Right lobe of liver (tissue), 6 donors: ENCODE results near the gene SMARCA2. TPM values are rescaled to one million over a fixed set of nuclear protein-coding genes. Genes with fewer than 3 reads are reported as not detected.

Experiments
- ATAC-seq, 4 donors: fragments of 200-7000 bp; cut with Tn5 transposase; one replicate each; pipeline ENCODE4 v1.9.1; 2020; ENCODE audit warnings: mild to moderate bottlenecking in 4 of 4, moderate library complexity in 4 of 4
- DNase-seq, 3 donors: peaks; one replicate each; pipeline ENCODE4 v3.0.0-alpha.2; 2020
- H3K27ac ChIP-seq, 3 donors: fragments of 200-600 bp; one replicate each; pipeline ENCODE4 v1.8.0; 2022
- H3K27me3 ChIP-seq, 2 donors: fragments of 200-600 bp; one replicate each; pipeline ENCODE4 v1.8.0; 2022
- H3K36me3 ChIP-seq, 4 donors: fragments of 200-600 bp; sonication (generic) in 1 of 4; one replicate each; pipeline versions ENCODE4 v1.5.1 to v1.8.0; 2017 to 2022; ENCODE audit warnings: control low read depth in 1 of 4
- H3K4me1 ChIP-seq, 4 donors: fragments of 200-600 bp; sonication (generic) in 1 of 4; one replicate each; pipeline versions ENCODE4 v1.5.1 to v1.8.0; 2017 to 2022; ENCODE audit warnings: control low read depth in 1 of 4
- H3K4me3 ChIP-seq, 3 donors: fragments of 200-600 bp; one replicate each; pipeline ENCODE4 v1.8.0; 2022
- H3K9me3 ChIP-seq, 4 donors: fragments of 200-600 bp; sonication (generic) in 1 of 4; one replicate each; pipeline versions ENCODE4 v1.5.1 to v1.8.0; 2017 to 2022; ENCODE audit warnings: control low read depth in 1 of 4
- POLR2A ChIP-seq: fragments of 450-650 bp; IDR thresholded peaks from one replicate; pipeline ENCODE4 v1.6.1; 2017; ENCODE audit warnings: antibody characterized with exemption, mild to moderate bottlenecking
- WGBS: methylation state at CpG from one replicate; pipeline ENCODE4 v1.1.6; 2018; ENCODE audit warnings: low coverage, low lambda C conversion rate; ENCODE audit not compliant: insufficient coverage; ENCODE audit errors: missing lambda C conversion rate; 5-methylcytosine and 5-hydroxymethylcytosine counted together
- intact Hi-C, 2 donors: fragments of 100-400 bp; cut with DNase I; formaldehyde crosslinking; loops; one replicate each; pipeline versions ENCODE4 v1.11.2 to v1.14.1; 2022
- total RNA-seq, 6 experiments: library from RNA; depleted of rRNA in 2 of 6; stranded (reverse); fragments of >200 nt in 2 of 6; fragmentation: NEBNext Ultra II Directional in 3 of 6; extraction: Animal tissue kit (Norgen Biotek cat#: 25700) in 3 of 6; gene quantifications; one replicate each; pipeline versions ENCODE4 v1.1.0 to v1.2.4, GENCODE V29; 2016 to 2023
- TF ChIP-seq, protein P1 (sequence below), 4 donors: fragments of 200-600 bp in 3 of 4; fragments of 450-650 bp in 1 of 4; IDR thresholded peaks; one replicate each; pipeline versions ENCODE4 v1.5.1 to v1.8.0; 2016 to 2022; ENCODE audit warnings: antibody characterized with exemption in 4 of 4, mild to moderate bottlenecking in 2 of 4
- donor health status: DM: no; HTN: yes; CAD: no.
- donor health status: DM: no; HTN: no; CAD: no.
- donor health status: DM: no; HTN: no; CAD: no.
- donor health status: DM: no; HTN: yes; CAD: no.
- donor health status: DM: no; HTN: yes; CAD: no.

The SMARCA2 gene
- total RNA-seq, 6 experiments from 2014 or later = 46.2 to 97.8 (median 62.4) TPM

DNA sequence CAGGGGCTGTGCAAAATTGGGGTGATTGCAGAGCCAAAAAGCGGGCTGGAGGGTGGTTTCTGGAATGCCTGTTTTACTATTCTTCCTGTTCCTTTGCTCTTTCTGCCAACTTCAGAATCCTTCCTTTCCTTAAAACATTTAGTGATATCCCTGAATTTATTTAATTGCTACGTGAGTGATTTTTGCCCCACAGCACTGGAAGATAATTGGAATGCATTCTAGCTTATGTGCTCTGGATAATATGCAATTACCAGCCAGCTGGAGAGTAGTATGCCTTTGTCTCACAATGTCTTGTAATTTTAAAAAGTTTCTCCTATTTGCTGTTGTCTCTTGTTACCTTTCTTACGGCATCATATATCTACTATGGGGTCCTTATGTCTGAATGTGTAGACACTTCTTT is 115.8 kb downstream of the SMARCA2 start:
- Histone ChIP-seq H3K27ac (no peak overlapping the region), H3K4me3 (no peak overlapping the region), H3K4me1 (peaks cover 0 to 16% (median 7%) of the 10 kb centered on the region in 4 donors), H3K9me3 (no peaks in the 10 kb centered on the region), H3K36me3 (peaks cover 0 to 18% (median 2%) of the 10 kb centered on the region in 4 donors), H3K27me3 (no peaks in the 10 kb centered on the region)
- intact Hi-C loops = no loop called here
- ATAC-seq (no peak), DNase-seq (no peak)
- WGBS = 69% methylated on average over 3 of the region's 3 CpGs
- TF ChIP-seq, protein P1, sequence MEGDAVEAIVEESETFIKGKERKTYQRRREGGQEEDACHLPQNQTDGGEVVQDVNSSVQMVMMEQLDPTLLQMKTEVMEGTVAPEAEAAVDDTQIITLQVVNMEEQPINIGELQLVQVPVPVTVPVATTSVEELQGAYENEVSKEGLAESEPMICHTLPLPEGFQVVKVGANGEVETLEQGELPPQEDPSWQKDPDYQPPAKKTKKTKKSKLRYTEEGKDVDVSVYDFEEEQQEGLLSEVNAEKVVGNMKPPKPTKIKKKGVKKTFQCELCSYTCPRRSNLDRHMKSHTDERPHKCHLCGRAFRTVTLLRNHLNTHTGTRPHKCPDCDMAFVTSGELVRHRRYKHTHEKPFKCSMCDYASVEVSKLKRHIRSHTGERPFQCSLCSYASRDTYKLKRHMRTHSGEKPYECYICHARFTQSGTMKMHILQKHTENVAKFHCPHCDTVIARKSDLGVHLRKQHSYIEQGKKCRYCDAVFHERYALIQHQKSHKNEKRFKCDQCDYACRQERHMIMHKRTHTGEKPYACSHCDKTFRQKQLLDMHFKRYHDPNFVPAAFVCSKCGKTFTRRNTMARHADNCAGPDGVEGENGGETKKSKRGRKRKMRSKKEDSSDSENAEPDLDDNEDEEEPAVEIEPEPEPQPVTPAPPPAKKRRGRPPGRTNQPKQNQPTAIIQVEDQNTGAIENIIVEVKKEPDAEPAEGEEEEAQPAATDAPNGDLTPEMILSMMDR (IDR thresholded peaks at IDR 0.05) = no peak
- TF ChIP-seq POLR2A = no peak

- peak in 3 of 4 donors; percentile 43 to 72 (median 52) for ATAC-seq
- intact Hi-C loops = no loop called here
- H3K4me3 ChIP-seq = no peak overlapping the region
- TF ChIP-seq, protein P1 (IDR thresholded peaks at IDR 0.05) = peak; percentile 60 to 68 (median 64)
- no peak for TF ChIP-seq POLR2A
- H3K36me3 ChIP-seq = peaks cover 0 to 18% (median 2%) of the 10 kb centered on the region in 4 donors
- H3K27ac ChIP-seq = no peak overlapping the region
- H3K27me3 ChIP-seq = no peaks in the 10 kb centered on the region
- WGBS = 64% methylated on average over 3 of the region's 3 CpGs
- DNase-seq = no peak
- H3K9me3 ChIP-seq = no peaks in the 10 kb centered on the region
- H3K4me1 ChIP-seq = peaks cover 0 to 2% (median under 1%) of the 10 kb centered on the region in 4 donors
These were observed 117.4 kb downstream of the SMARCA2 start for GRCh38 chr9:2132484-2133082.

GRCh38 chr9:2134391-2134790 is 119.2 kb downstream of the SMARCA2 start:
- ATAC-seq (no peak), DNase-seq (no peak)
- H3K27ac ChIP-seq = no peak overlapping the region
- H3K27me3 ChIP-seq = no peaks in the 10 kb centered on the region
- H3K36me3 ChIP-seq = peaks cover 0 to 7% (median 0%) of the 10 kb centered on the region in 4 donors
- WGBS = 86% methylated on average over 2 of the region's 2 CpGs
- intact Hi-C loops = no loop called here
- no peaks in the 10 kb centered on the region for H3K4me1 ChIP-seq
- H3K4me3 ChIP-seq = no peak overlapping the region
- TF ChIP-seq, protein P1 (IDR thresholded peaks at IDR 0.05) = no peak
- no peak for TF ChIP-seq POLR2A
- H3K9me3 ChIP-seq = no peaks in the 10 kb centered on the region

DNA sequence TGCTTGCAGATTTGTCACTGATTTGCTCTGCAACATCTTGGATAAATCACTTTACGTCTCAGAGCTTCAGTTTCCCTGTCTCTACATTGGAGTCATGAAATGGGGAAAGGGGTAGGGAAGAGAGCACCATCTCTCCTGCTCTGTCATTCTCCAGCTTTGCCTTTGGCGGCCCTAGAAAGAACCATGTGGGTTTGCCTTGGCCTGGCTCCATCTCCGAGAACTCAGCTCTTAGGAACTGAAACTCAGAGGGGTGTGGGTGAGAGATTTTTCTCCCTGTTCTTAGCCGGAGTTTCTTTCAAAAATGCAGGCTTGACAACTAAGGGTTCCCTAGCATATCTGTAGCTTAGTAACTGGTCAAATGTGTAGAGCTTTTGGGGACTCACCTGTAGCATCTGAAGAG is 123.5 kb downstream of the SMARCA2 start:
- no peak overlapping the region for H3K4me3 ChIP-seq
- TF ChIP-seq POLR2A = no peak
- TF ChIP-seq, protein P1 (IDR thresholded peaks at IDR 0.05) = no peak
- DNase-seq (no peak), ATAC-seq (peak in 2 of 4 donors; percentile 44 to 64)
- 90% methylated on average over 2 of the region's 4 CpGs for WGBS
- H3K27me3 ChIP-seq = no peaks in the 10 kb centered on the region
- no peaks in the 10 kb centered on the region for H3K9me3 ChIP-seq
- intact Hi-C loops = no loop called here
- no peak overlapping the region for H3K27ac ChIP-seq
- H3K4me1 ChIP-seq = no peaks in the 10 kb centered on the region
- peaks cover 0 to 7% (median 0%) of the 10 kb centered on the region in 4 donors for H3K36me3 ChIP-seq
